HepG2 (cell line): ENCODE data around the gene SMIM36. TPM values are rescaled to one million over a fixed set of nuclear protein-coding genes. Genes with fewer than 3 reads are reported as not detected.
A peak's percentile ranks its signal among the peaks of the same experiment; 100 is the strongest.

ENCODE experiments used
- BCL6 ChIP-seq: IDR thresholded peaks from 2 replicates; pipeline ENCODE4 v1.6.1; 2016; ENCODE audit warnings: missing genetic modification reagents, missing compliant biosample characterization
- HNF4A ChIP-seq: sonication (generic); formaldehyde crosslinking; IDR thresholded peaks from 2 replicates; pipeline ENCODE4 v1.4.0; 2020; ENCODE audit warnings: missing genetic modification reagents
- MIER3 ChIP-seq: IDR thresholded peaks from 2 replicates; pipeline ENCODE4 v1.6.1; 2016; ENCODE audit warnings: missing compliant biosample characterization, borderline replicate concordance
- NPAS2 ChIP-seq: sonication (generic); formaldehyde crosslinking; IDR thresholded peaks from 2 replicates; pipeline ENCODE4 v1.8.0; 2022; ENCODE audit warnings: mild to moderate bottlenecking, missing genetic modification reagents, borderline replicate concordance
- PHB2 ChIP-seq: fragments of 450-650 bp; IDR thresholded peaks from 2 replicates; pipeline ENCODE4 v1.6.1; 2018; ENCODE audit not compliant: partially characterized antibody
- POGZ ChIP-seq: sonication (generic); formaldehyde crosslinking; IDR thresholded peaks from 2 replicates; pipeline ENCODE4 v1.4.0; 2020; ENCODE audit warnings: mild to moderate bottlenecking, missing genetic modification reagents
- SNAI1 ChIP-seq: sonication (generic); formaldehyde crosslinking; IDR thresholded peaks from 2 replicates; pipeline ENCODE4 v1.5.0; 2020; ENCODE audit warnings: mild to moderate bottlenecking, missing genetic modification reagents, borderline replicate concordance
- TOE1 ChIP-seq: sonication (generic); formaldehyde crosslinking; IDR thresholded peaks from 2 replicates; pipeline ENCODE4 v1.4.0; 2020; ENCODE audit warnings: mild to moderate bottlenecking, missing genetic modification reagents
- ZNF234 ChIP-seq: sonication (generic); formaldehyde crosslinking; conservative IDR thresholded peaks from 2 replicates; pipeline ENCODE4 v1.5.1; 2020; ENCODE audit warnings: mild to moderate bottlenecking, missing genetic modification reagents
- polyA plus RNA-seq, 8 experiments: library from polyadenylated mRNA; depleted of rRNA in 3 of 8; stranded (reverse) in 7 of 8; unstranded in 1 of 8; fragments of >200 nt; fragmentation: Illumina TruSeq in 4 of 8; extraction: Trizol in 4 of 8; gene quantifications; 2 replicates each; pipeline versions ENCODE4 v1.2.1 to v1.2.3, GENCODE V29; 2011 to 2016; ENCODE audit warnings: low read depth in 4 of 8, missing spikeins in 1 of 8, mixed read lengths in 1 of 8; ENCODE audit not compliant: insufficient read depth in 1 of 8
- total RNA-seq, 5 experiments: library from RNA; depleted of rRNA; stranded (reverse); fragments of >200 nt; fragmentation: Illumina TruSeq; extraction: Trizol; gene quantifications; 2 replicates each; pipeline ENCODE4 v1.2.3, GENCODE V29; 2016; ENCODE audit warnings: low read depth in 1 of 5
- TF ChIP-seq, protein P1 (sequence below): sonication (generic); formaldehyde crosslinking; IDR thresholded peaks from 2 replicates; pipeline ENCODE4 v1.5.1; 2020; ENCODE audit warnings: mild to moderate bottlenecking, missing genetic modification reagents, moderate library complexity
- TF ChIP-seq, protein P2 (sequence below): sonication (generic); formaldehyde crosslinking; IDR thresholded peaks from 2 replicates; pipeline ENCODE4 v1.8.1; 2023; ENCODE audit warnings: mild to moderate bottlenecking, moderate library complexity, missing genetic modification reagents
- TF ChIP-seq, protein P3 (sequence below): sonication (generic); formaldehyde crosslinking; IDR thresholded peaks from 2 replicates; pipeline ENCODE4 v1.8.1; 2023; ENCODE audit warnings: mild to moderate bottlenecking, missing genetic modification reagents
- TF ChIP-seq, protein P4 (sequence below): sonication (generic); formaldehyde crosslinking; IDR thresholded peaks from 2 replicates; pipeline ENCODE4 v1.4.0; 2020; ENCODE audit warnings: mild to moderate bottlenecking, missing genetic modification reagents
- TF ChIP-seq, protein P5 (sequence below): sonication (generic); formaldehyde crosslinking; conservative IDR thresholded peaks from 2 replicates; pipeline ENCODE4 v1.4.0; 2020; ENCODE audit warnings: missing genetic modification reagents

The SMIM36 gene
- total and polyA plus RNA-seq, 2 of the 13 experiments (the other 11 are each of a cell fraction or from before 2014, with no cell fraction given) = not detected

DNA sequence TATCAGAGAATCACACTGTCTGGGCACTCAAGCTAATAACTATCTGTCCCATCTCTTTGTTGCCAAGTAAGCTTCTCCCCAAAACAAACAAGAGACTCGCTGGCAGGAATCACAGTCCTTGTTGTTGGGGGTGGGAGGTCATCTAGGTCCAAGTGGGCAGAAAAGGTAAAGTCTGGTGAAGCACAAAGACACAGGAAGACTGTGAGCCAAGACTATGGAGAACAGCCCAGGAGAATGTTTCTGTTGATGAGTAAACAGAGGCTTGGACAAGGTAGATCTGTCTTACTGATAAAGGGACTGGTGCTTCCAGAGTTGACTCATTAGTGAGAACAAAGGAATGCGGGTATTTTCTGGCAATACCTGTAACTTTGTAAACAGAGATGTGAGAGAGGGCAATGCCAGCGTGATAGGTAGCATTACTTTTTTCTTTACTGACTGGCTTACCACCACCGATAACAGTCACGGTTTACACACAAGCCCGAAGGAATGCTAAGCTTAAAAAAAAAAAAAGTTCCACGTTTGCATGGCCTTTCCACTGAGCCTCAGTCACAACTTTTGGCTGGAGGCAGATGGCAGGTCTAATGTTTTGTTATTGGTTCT is 78.1 kb downstream of the SMIM36 start (continued):
- TF ChIP-seq, protein P1, sequence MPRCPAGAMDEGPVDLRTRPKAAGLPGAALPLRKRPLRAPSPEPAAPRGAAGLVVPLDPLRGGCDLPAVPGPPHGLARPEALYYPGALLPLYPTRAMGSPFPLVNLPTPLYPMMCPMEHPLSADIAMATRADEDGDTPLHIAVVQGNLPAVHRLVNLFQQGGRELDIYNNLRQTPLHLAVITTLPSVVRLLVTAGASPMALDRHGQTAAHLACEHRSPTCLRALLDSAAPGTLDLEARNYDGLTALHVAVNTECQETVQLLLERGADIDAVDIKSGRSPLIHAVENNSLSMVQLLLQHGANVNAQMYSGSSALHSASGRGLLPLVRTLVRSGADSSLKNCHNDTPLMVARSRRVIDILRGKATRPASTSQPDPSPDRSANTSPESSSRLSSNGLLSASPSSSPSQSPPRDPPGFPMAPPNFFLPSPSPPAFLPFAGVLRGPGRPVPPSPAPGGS = peak; percentile 57; the same call in 1 of the 2 replicates
- TF ChIP-seq MIER3 (0 out of 2 replicates have a peak, but pooled peaks have one; percentile 21), PHB2 (no peak), NPAS2 (CRISPR knock-in tag) (no peak), POGZ (peak; percentile 47; the same call in 1 of the 2 replicates), ZNF234 (no peak), BCL6 (CRISPR knock-in tag) (peak; percentile 43), SNAI1 (CRISPR knock-in tag) (peak; percentile 85; the same call in 1 of the 2 replicates), HNF4A (peak; percentile 46), TOE1 (CRISPR knock-in tag) (no peak)
- TF ChIP-seq, protein P2, sequence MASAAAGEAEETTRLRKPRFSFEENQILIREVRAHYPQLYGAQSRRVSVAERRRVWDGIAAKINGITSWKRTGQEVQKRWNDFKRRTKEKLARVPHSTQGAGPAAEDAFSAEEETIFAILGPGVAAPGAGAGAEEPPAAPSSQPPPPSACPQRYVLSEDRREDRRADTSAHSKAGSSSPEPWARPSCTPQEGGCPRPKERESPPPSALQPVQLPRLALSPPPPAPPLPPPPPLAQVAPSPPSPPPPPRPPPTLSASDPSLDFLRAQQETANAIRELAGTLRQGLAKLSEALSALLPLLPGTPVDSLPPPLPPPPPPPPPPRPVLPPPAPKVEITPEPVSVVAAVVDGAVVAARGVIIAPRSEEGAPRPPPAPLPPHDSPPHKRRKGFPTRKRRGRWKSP (CRISPR knock-in tag) = peak; percentile 20; the same call in 1 of the 2 replicates
- TF ChIP-seq, protein P3, sequence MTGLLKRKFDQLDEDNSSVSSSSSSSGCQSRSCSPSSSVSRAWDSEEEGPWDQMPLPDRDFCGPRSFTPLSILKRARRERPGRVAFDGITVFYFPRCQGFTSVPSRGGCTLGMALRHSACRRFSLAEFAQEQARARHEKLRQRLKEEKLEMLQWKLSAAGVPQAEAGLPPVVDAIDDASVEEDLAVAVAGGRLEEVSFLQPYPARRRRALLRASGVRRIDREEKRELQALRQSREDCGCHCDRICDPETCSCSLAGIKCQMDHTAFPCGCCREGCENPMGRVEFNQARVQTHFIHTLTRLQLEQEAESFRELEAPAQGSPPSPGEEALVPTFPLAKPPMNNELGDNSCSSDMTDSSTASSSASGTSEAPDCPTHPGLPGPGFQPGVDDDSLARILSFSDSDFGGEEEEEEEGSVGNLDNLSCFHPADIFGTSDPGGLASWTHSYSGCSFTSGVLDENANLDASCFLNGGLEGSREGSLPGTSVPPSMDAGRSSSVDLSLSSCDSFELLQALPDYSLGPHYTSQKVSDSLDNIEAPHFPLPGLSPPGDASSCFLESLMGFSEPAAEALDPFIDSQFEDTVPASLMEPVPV = peak; percentile 89; the same call in 1 of the 2 replicates
- TF ChIP-seq, protein P4, sequence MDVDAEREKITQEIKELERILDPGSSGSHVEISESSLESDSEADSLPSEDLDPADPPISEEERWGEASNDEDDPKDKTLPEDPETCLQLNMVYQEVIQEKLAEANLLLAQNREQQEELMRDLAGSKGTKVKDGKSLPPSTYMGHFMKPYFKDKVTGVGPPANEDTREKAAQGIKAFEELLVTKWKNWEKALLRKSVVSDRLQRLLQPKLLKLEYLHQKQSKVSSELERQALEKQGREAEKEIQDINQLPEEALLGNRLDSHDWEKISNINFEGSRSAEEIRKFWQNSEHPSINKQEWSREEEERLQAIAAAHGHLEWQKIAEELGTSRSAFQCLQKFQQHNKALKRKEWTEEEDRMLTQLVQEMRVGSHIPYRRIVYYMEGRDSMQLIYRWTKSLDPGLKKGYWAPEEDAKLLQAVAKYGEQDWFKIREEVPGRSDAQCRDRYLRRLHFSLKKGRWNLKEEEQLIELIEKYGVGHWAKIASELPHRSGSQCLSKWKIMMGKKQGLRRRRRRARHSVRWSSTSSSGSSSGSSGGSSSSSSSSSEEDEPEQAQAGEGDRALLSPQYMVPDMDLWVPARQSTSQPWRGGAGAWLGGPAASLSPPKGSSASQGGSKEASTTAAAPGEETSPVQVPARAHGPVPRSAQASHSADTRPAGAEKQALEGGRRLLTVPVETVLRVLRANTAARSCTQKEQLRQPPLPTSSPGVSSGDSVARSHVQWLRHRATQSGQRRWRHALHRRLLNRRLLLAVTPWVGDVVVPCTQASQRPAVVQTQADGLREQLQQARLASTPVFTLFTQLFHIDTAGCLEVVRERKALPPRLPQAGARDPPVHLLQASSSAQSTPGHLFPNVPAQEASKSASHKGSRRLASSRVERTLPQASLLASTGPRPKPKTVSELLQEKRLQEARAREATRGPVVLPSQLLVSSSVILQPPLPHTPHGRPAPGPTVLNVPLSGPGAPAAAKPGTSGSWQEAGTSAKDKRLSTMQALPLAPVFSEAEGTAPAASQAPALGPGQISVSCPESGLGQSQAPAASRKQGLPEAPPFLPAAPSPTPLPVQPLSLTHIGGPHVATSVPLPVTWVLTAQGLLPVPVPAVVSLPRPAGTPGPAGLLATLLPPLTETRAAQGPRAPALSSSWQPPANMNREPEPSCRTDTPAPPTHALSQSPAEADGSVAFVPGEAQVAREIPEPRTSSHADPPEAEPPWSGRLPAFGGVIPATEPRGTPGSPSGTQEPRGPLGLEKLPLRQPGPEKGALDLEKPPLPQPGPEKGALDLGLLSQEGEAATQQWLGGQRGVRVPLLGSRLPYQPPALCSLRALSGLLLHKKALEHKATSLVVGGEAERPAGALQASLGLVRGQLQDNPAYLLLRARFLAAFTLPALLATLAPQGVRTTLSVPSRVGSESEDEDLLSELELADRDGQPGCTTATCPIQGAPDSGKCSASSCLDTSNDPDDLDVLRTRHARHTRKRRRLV (CRISPR knock-in tag) = peak; percentile 65; the same call in 1 of the 2 replicates
- TF ChIP-seq, protein P5, sequence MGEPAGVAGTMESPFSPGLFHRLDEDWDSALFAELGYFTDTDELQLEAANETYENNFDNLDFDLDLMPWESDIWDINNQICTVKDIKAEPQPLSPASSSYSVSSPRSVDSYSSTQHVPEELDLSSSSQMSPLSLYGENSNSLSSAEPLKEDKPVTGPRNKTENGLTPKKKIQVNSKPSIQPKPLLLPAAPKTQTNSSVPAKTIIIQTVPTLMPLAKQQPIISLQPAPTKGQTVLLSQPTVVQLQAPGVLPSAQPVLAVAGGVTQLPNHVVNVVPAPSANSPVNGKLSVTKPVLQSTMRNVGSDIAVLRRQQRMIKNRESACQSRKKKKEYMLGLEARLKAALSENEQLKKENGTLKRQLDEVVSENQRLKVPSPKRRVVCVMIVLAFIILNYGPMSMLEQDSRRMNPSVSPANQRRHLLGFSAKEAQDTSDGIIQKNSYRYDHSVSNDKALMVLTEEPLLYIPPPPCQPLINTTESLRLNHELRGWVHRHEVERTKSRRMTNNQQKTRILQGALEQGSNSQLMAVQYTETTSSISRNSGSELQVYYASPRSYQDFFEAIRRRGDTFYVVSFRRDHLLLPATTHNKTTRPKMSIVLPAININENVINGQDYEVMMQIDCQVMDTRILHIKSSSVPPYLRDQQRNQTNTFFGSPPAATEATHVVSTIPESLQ (CRISPR knock-in tag) = no peak
